Measurements from ENCODE around the gene CACNA1C. TPM values are rescaled to one million over a fixed set of nuclear protein-coding genes. Genes with fewer than 3 reads are reported as not detected.

Gene CACNA1C
- total RNA-seq, 4 donors from 2014 or later: 1.5 to 13.5 (median 2.1) TPM

DNA sequence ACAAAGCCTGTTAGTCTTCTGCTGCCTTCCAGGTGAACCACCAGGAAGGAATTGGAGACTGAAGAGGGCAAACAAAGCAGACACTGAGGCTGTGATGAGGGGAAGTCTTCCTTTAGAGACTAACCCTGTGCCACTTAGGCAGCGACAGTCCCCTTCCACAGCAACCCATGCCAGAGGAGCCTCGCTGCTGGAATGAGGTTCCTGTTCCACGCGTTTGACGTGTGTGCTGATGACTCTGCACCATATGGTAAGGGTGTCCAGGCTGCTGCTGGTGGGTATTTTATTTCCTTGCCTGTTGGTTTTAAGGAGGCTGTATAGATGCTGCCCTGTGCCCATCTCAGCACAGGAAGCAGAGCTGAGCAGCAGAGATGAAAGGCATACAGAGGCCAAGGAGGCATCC, 380.1 kb downstream of the CACNA1C start:
- WGBS, 2 donors: 67% methylated on average over 2 of the region's 5 CpGs; no CpG with 5 or more reads in 1 of the 2 donors
- Histone ChIP-seq H3K9me3 (no peaks in the 10 kb centered on the region), H3K36me3 (no peaks in the 10 kb centered on the region), H3K27me3 (no peaks in the 10 kb centered on the region), H3K4me3 (no peak overlapping the region), H3K27ac (no peak overlapping the region), H3K4me1 (no peaks in the 10 kb centered on the region)
- DNase-seq: no peak
- intact Hi-C loops (cut with DNase I): no loop called here
- no peak for TF ChIP-seq POLR2A (IDR thresholded peaks at IDR 0.05)
- TF ChIP-seq, protein P1, sequence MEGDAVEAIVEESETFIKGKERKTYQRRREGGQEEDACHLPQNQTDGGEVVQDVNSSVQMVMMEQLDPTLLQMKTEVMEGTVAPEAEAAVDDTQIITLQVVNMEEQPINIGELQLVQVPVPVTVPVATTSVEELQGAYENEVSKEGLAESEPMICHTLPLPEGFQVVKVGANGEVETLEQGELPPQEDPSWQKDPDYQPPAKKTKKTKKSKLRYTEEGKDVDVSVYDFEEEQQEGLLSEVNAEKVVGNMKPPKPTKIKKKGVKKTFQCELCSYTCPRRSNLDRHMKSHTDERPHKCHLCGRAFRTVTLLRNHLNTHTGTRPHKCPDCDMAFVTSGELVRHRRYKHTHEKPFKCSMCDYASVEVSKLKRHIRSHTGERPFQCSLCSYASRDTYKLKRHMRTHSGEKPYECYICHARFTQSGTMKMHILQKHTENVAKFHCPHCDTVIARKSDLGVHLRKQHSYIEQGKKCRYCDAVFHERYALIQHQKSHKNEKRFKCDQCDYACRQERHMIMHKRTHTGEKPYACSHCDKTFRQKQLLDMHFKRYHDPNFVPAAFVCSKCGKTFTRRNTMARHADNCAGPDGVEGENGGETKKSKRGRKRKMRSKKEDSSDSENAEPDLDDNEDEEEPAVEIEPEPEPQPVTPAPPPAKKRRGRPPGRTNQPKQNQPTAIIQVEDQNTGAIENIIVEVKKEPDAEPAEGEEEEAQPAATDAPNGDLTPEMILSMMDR (IDR thresholded peaks at IDR 0.05): no peak

DNA sequence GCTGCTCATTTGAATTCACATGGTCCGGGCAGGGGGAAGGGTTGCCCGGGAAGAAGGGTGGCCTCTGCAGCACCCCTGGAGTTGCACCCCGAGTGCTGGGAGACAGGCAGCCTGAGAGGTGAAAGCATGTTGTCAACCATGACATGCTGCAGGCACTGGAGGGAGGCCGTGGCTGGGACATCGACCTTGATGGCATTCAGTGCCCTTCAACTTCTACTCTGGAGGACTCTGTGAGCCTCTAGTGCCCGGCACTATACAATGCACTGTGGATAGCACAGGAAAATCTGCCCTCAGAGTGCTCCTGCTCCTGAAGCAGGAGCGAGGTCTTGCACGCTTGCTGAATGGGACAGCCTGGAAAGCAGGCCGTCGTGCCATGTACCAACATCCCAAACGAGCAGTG, 382.7 kb downstream of the CACNA1C start:
- Histone ChIP-seq H3K27ac (no peak overlapping the region), H3K4me3 (no peak overlapping the region), H3K4me1 (no peaks in the 10 kb centered on the region), H3K27me3 (no peaks in the 10 kb centered on the region), H3K9me3 (no peaks in the 10 kb centered on the region), H3K36me3 (no peaks in the 10 kb centered on the region)
- no peak for TF ChIP-seq POLR2A (IDR thresholded peaks at IDR 0.05)
- TF ChIP-seq, protein P1 (IDR thresholded peaks at IDR 0.05): no peak
- 71% methylated on average over 4 of the region's 11 CpGs; no CpG with 5 or more reads in 1 of the 2 donors for WGBS, 2 donors
- DNase-seq: no peak
- intact Hi-C loops (cut with DNase I): no loop called here

DNA sequence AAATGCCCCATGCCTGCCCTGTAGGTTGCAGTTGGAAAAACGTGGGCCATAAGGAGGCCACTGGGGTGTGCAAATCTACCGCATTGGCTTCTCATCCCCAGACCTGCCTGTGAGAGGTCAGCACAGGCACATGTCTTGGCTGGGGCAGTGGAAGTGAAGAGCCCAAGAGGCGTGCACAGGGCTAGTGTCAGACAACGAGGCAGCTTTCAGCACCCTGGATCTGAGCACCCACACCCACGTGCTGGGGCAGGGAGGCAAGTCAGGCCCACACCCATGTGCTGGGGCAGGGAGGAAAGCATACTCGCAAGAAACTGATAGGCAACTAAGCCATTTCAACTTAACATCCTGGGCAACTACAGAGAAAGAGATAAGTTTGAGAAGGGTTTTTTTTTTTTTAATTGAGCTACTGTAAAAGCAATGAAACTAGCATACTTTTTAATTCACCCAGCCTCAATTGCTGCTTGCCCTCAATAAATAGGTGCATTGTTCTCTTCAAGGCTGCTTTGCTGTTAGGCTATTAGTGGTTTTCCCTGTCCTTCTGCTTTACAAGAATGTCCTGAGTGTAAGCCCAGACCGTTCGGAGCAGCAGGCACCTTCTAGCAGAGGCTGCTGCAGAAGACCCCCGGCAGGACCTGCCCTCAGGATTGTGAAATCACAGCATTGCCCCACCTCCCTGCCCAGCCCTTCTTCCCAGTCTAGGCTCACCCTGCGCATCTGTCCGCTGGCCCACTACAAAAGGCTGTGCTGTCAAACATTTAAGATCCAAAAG, 386.7 kb downstream of the CACNA1C start:
- Histone ChIP-seq H3K36me3 (no peaks in the 10 kb centered on the region), H3K9me3 (no peaks in the 10 kb centered on the region), H3K4me1 (no peaks in the 10 kb centered on the region), H3K27ac (no peak overlapping the region), H3K4me3 (no peak overlapping the region), H3K27me3 (no peaks in the 10 kb centered on the region)
- TF ChIP-seq, protein P1 (IDR thresholded peaks at IDR 0.05): no peak
- TF ChIP-seq POLR2A (IDR thresholded peaks at IDR 0.05): no peak
- WGBS, 2 donors: 52 to 54% methylated on average over 6 to 10 of the region's 11 CpGs
- intact Hi-C loops (cut with DNase I): no loop called here
- DNase-seq: no peak

DNA sequence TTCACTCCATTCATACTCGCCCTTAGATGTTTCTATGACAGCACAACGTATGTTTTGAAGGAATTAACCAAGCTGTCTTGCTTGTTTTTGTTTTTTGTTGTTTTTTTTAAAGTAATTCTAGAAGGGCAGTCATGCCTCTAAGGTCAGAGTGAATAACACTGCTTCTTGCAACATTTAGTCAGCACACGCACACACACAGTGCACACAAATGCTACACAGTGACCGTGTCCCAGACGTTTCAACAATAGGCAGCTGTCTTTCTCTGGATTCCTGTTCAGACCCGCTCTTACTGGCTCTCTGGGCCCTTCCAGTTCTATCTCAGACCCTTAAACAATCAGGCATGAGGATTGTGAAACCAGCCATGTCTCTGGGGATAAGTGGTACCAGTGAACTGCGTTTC, 391.0 kb downstream of the CACNA1C start:
- no peak for TF ChIP-seq POLR2A (IDR thresholded peaks at IDR 0.05)
- TF ChIP-seq, protein P1 (IDR thresholded peaks at IDR 0.05): no peak

DNA sequence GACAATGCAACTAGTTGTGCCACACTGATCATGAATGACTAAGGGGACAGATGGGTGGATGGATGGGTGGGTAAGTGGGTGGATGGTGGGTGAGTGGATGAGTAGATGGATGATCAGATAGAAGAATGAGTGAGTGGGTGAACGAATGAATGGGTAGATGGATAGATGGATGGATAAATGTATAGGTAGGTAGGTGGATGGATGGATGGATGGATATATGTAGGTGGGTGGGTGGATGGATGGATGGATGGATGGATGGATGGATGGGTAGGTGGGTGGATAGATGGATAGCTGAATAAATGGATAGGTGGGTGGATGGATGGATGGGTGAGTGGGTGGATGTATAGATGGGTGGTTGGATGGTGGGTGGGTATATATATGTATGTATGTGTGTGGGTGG, 393.2 kb downstream of the CACNA1C start:
- no peak for DNase-seq
- intact Hi-C loops (cut with DNase I): no loop called here
- TF ChIP-seq POLR2A (IDR thresholded peaks at IDR 0.05): no peak
- TF ChIP-seq, protein P1 (IDR thresholded peaks at IDR 0.05): no peak
- WGBS, 2 donors: 61 to 73% methylated on average over 1 of the region's 1 CpG
- no peaks in the 10 kb centered on the region for H3K27me3 ChIP-seq
- H3K36me3 ChIP-seq: no peaks in the 10 kb centered on the region
- H3K9me3 ChIP-seq: no peaks in the 10 kb centered on the region
- no peak overlapping the region for H3K4me3 ChIP-seq
- no peak overlapping the region for H3K27ac ChIP-seq
- no peaks in the 10 kb centered on the region for H3K4me1 ChIP-seq

More for the DNA sequence above, 391.0 kb downstream of the CACNA1C start:
- Histone ChIP-seq H3K4me1 (no peaks in the 10 kb centered on the region), H3K9me3 (no peaks in the 10 kb centered on the region), H3K27ac (no peak overlapping the region), H3K4me3 (no peak overlapping the region), H3K36me3 (no peaks in the 10 kb centered on the region), H3K27me3 (no peaks in the 10 kb centered on the region)
- intact Hi-C loops (cut with DNase I): no loop called here
- 55 to 57% methylated on average over 7 of the region's 7 CpGs for WGBS, 2 donors
- DNase-seq: no peak

Data from esophagus squamous epithelium (tissue), 5 donors.